GM23338 (cell line): ENCODE data around the gene BIN1. TPM values are rescaled to one million over a fixed set of nuclear protein-coding genes. Genes with fewer than 3 reads are reported as not detected.

Experiments
- ATAC-seq: fragments of 200-7000 bp; cut with Tn5 transposase; 3 replicates; pipeline ENCODE4 v1.9.1; 2020
- DNase-seq: peaks from one replicate; pipeline ENCODE4 v3.0.0-alpha.2; 2015; ENCODE audit warnings: low spot score
- H2AFZ ChIP-seq: fragments of 200-600 bp; sonication (generic); 2 replicates; pipeline ENCODE4 v1.8.0; 2016; ENCODE audit warnings: antibody characterized with exemption, mild to moderate bottlenecking, moderate library complexity
- H3F3A ChIP-seq: fragments of 200-600 bp; sonication (generic); replicated peaks from 2 replicates; pipeline ENCODE4 v1.8.0; 2017; ENCODE audit warnings: antibody characterized with exemption, mixed run types, low read depth
- H3K27ac ChIP-seq: fragments of 200-600 bp; sonication (generic); 2 replicates; pipeline ENCODE4 v1.6.1; 2016; ENCODE audit warnings: low read depth
- H3K27me3 ChIP-seq: fragments of 200-600 bp; sonication (generic); 2 replicates; pipeline ENCODE4 v1.8.0; 2016; ENCODE audit warnings: mild to moderate bottlenecking, mixed run types, moderate library complexity; ENCODE audit not compliant: insufficient read depth
- H3K36me3 ChIP-seq: fragments of 200-600 bp; sonication (generic); 2 replicates; pipeline ENCODE4 v1.8.0; 2016; ENCODE audit warnings: mild to moderate bottlenecking; ENCODE audit not compliant: insufficient read depth
- H3K4me1 ChIP-seq: fragments of 200-600 bp; sonication (generic); 2 replicates; pipeline ENCODE4 v1.8.0; 2016; ENCODE audit warnings: mild to moderate bottlenecking, moderate library complexity; ENCODE audit not compliant: insufficient read depth
- H3K4me2 ChIP-seq: fragments of 200-600 bp; sonication (generic); 2 replicates; pipeline ENCODE4 v1.7.1; 2017; ENCODE audit warnings: mixed run types
- H3K4me3 ChIP-seq: fragments of 200-600 bp; sonication (generic); 2 replicates; pipeline ENCODE4 v1.6.1; 2016; ENCODE audit warnings: mixed run types
- H3K79me2 ChIP-seq: fragments of 200-600 bp; sonication (generic); replicated peaks from 2 replicates; pipeline ENCODE4 v1.8.0; 2017; ENCODE audit warnings: mild to moderate bottlenecking; ENCODE audit not compliant: insufficient read depth
- H3K9me2 ChIP-seq: fragments of 200-600 bp; sonication (generic); 2 replicates; pipeline ENCODE4 v1.8.0; 2017; ENCODE audit not compliant: insufficient read depth
- H4K20me1 ChIP-seq: fragments of 200-600 bp; sonication (generic); replicated peaks from 2 replicates; pipeline ENCODE4 v1.8.0; 2017; ENCODE audit warnings: mild to moderate bottlenecking; ENCODE audit not compliant: insufficient read depth
- H3K27ac Mint-ChIP-seq: 2 replicates; pipeline ENCODE4 v1.8.0; 2020; ENCODE audit warnings: inconsistent platforms, mild to moderate bottlenecking, moderate library complexity, mixed read lengths
- H3K27me3 Mint-ChIP-seq: 3 replicates; pipeline ENCODE4 v1.8.0; 2022; ENCODE audit warnings: low read depth, mild to moderate bottlenecking, moderate library complexity, mixed read lengths, inconsistent platforms; ENCODE audit not compliant: insufficient read depth, poor library complexity
- H3K36me3 Mint-ChIP-seq: 3 replicates; pipeline ENCODE4 v1.8.0; 2021; ENCODE audit warnings: low read depth, mild to moderate bottlenecking, inconsistent platforms, moderate library complexity, mixed read lengths
- H3K4me1 Mint-ChIP-seq: 3 replicates; pipeline ENCODE4 v1.8.0; 2020; ENCODE audit warnings: mild to moderate bottlenecking, inconsistent platforms, mixed read lengths
- H3K4me3 Mint-ChIP-seq: 3 replicates; pipeline ENCODE4 v1.8.0; 2021; ENCODE audit warnings: moderate library complexity, mild to moderate bottlenecking, inconsistent platforms, mixed read lengths
- H3K9me3 Mint-ChIP-seq: 3 replicates; pipeline ENCODE4 v1.8.0; 2020; ENCODE audit warnings: moderate library complexity, mild to moderate bottlenecking, inconsistent platforms, mixed read lengths
- EZH2 ChIP-seq: fragments of 200-600 bp; sonication (generic); IDR thresholded peaks from one replicate; pipeline ENCODE4 v1.8.0; 2017; ENCODE audit warnings: antibody characterized with exemption, mild to moderate bottlenecking, low read depth; ENCODE audit not compliant: unreplicated experiment
- JUNB ChIP-seq: IDR thresholded peaks from one replicate; pipeline ENCODE4 v1.6.1; 2016; ENCODE audit warnings: antibody characterized with exemption; ENCODE audit not compliant: unreplicated experiment
- NANOG ChIP-seq: IDR thresholded peaks from 2 replicates; pipeline ENCODE4 v1.6.1; 2016; ENCODE audit warnings: antibody characterized with exemption, borderline replicate concordance
- POLR2AphosphoS5 ChIP-seq: IDR thresholded peaks from 2 replicates; pipeline ENCODE4 v1.6.1; 2016; ENCODE audit warnings: antibody characterized with exemption, low read depth
- STAT1 ChIP-seq: IDR thresholded peaks from one replicate; pipeline ENCODE4 v1.6.1; 2016; ENCODE audit warnings: antibody characterized with exemption; ENCODE audit not compliant: unreplicated experiment
- ZNF114 ChIP-seq: fragments of 250-450 bp; sonication (Bioruptor Pico); IDR thresholded peaks from 2 replicates; pipeline ENCODE4 v1.5.0; 2020; ENCODE audit warnings: mild to moderate bottlenecking, moderate library complexity
- ZNF331 ChIP-seq: fragments of 250-450 bp; sonication (Bioruptor Pico); IDR thresholded peaks from 2 replicates; pipeline ENCODE4 v1.5.0; 2020; ENCODE audit warnings: low read depth, mild to moderate bottlenecking, moderate library complexity
- polyA plus RNA-seq: library from polyadenylated mRNA; unstranded; fragments of >200 nt; fragmentation: Nextera tagmentation; extraction: Ambion mirVana; gene quantifications from 2 replicates; pipeline ENCODE4 v1.2.1, GENCODE V29; 2016
- total RNA-seq: library from RNA; depleted of rRNA; stranded (reverse); fragments of >200 nt; shearing (Covaris generic); gene quantifications from 2 replicates; pipeline ENCODE4 v1.2.3, GENCODE V29; 2014
- TF ChIP-seq, protein P1 (sequence below): IDR thresholded peaks from one replicate; pipeline ENCODE4 v1.6.1; 2018; ENCODE audit warnings: antibody characterized with exemption; ENCODE audit not compliant: unreplicated experiment
- TF ChIP-seq, protein P2 (sequence below), 2 experiments: fragments of 200-600 bp in 1 of 2; sonication (generic) in 1 of 2; conservative IDR thresholded peaks; 2 replicates each; pipeline versions ENCODE4 v1.5.1 to v1.6.1; 2016 to 2017; ENCODE audit warnings: antibody characterized with exemption in 2 of 2, low read depth in 2 of 2, mild to moderate bottlenecking in 2 of 2, moderate library complexity in 1 of 2

BIN1 gene
- total and polyA plus RNA-seq, 2 experiments from 2014 or later, result 30.1 to 56.4 TPM

DNA sequence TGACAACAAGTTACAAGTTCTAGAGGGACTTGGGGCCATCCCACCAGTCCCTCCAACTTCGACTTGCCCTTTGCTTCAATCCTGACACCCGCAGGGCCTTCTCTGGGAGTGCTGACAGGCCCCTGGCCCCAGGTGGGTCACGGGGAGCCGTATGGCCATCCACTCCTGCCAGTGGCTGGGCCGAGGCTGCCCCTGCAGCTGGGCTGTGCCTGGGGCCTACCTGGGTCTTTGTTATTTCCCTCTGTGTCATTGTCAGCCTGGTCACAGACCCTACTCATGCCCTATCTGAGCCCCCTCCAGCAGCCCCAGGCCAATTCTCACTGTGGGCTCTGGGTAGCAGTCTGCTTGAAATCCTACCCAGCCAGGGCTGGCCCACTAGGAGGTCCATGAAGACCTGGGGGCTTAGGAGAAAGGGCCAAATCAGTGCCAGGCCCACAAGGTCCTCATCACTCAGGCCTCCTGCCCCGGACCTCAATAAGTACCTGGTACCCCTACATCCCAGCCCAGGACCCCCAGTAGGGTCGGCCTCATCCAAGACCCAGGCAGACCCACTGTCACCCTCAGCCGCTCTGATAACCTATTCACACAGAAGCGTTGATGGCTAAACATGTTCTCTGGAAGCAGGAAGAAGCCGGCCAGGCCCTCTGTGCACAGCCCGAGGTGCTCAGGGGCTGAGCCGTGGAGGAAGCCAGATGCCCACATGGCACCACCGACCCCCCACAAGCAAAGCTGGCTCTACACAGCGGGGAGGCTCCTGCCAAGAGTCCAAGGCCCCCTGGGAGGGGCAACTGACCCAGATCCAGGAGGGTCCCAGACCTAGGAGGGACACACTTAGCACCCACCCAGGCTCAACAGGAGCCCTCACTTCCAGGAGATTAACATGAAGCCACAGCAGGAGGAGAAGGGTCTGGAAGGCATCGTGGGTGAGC, 57.7 kb downstream of the BIN1 start:
- H3K27ac Mint-ChIP-seq, result no peak overlapping the region
- H3K27me3 Mint-ChIP-seq, result peaks cover 12% of the 10 kb centered on the region
- no peaks in the 10 kb centered on the region for H3K36me3 Mint-ChIP-seq
- no peak overlapping the region for H3K4me3 Mint-ChIP-seq
- H3K79me2 ChIP-seq, result no peaks in the 10 kb centered on the region
- no peaks in the 10 kb centered on the region for H3K27me3 ChIP-seq
- no peak overlapping the region for H2AFZ ChIP-seq
- H3K9me3 Mint-ChIP-seq, result no peaks in the 10 kb centered on the region
- H3K9me2 ChIP-seq, result peaks cover 2% of the 10 kb centered on the region; the same call in 1 of the 2 replicates
- no peaks in the 10 kb centered on the region for H4K20me1 ChIP-seq
- peaks cover 3% of the 10 kb centered on the region; the same call in 1 of the 3 replicates for H3K4me1 Mint-ChIP-seq
- H3K4me3 ChIP-seq, result no peak overlapping the region
- DNase-seq (no peak), ATAC-seq (no peak)
- no peaks in the 10 kb centered on the region for H3K36me3 ChIP-seq
- TF ChIP-seq STAT1 (no peak), EZH2 (no peak)
- peaks cover 4% of the 10 kb centered on the region for H3F3A ChIP-seq
- no peak overlapping the region for H3K27ac ChIP-seq
- no peak overlapping the region for H3K4me2 ChIP-seq
- H3K4me1 ChIP-seq, result 0 out of 2 replicates have a peak, but pooled peaks cover 3% of the 10 kb centered on the region

DNA sequence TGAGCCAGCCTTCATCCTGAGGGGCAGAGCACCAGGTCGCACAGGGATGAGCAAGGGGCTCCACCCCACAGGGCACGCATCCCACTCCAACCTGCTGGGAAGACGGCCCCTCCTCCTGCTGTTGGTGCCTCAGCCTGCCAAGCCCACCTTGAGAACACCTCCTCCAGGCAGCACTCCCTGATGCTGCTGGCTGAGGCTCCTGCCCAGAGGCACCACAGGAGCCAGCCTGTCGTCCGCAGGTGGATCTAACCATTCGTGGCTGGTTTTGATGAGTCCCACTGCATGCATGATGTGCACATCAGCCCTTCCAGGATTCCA, 58.4 kb downstream of the BIN1 start:
- no peak overlapping the region for H3K4me2 ChIP-seq
- ATAC-seq (no peak), DNase-seq (no peak)
- H3F3A ChIP-seq, result peaks cover 9% of the 10 kb centered on the region
- no peak overlapping the region for H3K27ac Mint-ChIP-seq
- H2AFZ ChIP-seq, result no peak overlapping the region
- 0 out of 2 replicates have a peak, but pooled peaks cover 3% of the 10 kb centered on the region for H3K4me1 ChIP-seq
- H3K4me3 ChIP-seq, result no peak overlapping the region
- H3K27ac ChIP-seq, result no peak overlapping the region
- H3K4me3 Mint-ChIP-seq, result no peak overlapping the region
- peaks cover 10% of the 10 kb centered on the region for H3K27me3 Mint-ChIP-seq
- no peaks in the 10 kb centered on the region for H3K27me3 ChIP-seq
- H3K36me3 ChIP-seq, result no peaks in the 10 kb centered on the region
- H4K20me1 ChIP-seq, result no peaks in the 10 kb centered on the region
- H3K4me1 Mint-ChIP-seq, result peaks cover 3% of the 10 kb centered on the region; the same call in 1 of the 3 replicates
- no peaks in the 10 kb centered on the region for H3K36me3 Mint-ChIP-seq
- H3K79me2 ChIP-seq, result no peaks in the 10 kb centered on the region
- peaks cover 4% of the 10 kb centered on the region; the same call in 1 of the 2 replicates for H3K9me2 ChIP-seq
- H3K9me3 Mint-ChIP-seq, result no peaks in the 10 kb centered on the region
- TF ChIP-seq NANOG (no peak), ZNF331 (CRISPR knock-in tag) (no peak), ZNF114 (CRISPR knock-in tag) (no peak), POLR2AphosphoS5 (no peak), JUNB (no peak), EZH2 (no peak)
- TF ChIP-seq, protein P1, sequence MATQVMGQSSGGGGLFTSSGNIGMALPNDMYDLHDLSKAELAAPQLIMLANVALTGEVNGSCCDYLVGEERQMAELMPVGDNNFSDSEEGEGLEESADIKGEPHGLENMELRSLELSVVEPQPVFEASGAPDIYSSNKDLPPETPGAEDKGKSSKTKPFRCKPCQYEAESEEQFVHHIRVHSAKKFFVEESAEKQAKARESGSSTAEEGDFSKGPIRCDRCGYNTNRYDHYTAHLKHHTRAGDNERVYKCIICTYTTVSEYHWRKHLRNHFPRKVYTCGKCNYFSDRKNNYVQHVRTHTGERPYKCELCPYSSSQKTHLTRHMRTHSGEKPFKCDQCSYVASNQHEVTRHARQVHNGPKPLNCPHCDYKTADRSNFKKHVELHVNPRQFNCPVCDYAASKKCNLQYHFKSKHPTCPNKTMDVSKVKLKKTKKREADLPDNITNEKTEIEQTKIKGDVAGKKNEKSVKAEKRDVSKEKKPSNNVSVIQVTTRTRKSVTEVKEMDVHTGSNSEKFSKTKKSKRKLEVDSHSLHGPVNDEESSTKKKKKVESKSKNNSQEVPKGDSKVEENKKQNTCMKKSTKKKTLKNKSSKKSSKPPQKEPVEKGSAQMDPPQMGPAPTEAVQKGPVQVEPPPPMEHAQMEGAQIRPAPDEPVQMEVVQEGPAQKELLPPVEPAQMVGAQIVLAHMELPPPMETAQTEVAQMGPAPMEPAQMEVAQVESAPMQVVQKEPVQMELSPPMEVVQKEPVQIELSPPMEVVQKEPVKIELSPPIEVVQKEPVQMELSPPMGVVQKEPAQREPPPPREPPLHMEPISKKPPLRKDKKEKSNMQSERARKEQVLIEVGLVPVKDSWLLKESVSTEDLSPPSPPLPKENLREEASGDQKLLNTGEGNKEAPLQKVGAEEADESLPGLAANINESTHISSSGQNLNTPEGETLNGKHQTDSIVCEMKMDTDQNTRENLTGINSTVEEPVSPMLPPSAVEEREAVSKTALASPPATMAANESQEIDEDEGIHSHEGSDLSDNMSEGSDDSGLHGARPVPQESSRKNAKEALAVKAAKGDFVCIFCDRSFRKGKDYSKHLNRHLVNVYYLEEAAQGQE, result no peak
- TF ChIP-seq, protein P2, sequence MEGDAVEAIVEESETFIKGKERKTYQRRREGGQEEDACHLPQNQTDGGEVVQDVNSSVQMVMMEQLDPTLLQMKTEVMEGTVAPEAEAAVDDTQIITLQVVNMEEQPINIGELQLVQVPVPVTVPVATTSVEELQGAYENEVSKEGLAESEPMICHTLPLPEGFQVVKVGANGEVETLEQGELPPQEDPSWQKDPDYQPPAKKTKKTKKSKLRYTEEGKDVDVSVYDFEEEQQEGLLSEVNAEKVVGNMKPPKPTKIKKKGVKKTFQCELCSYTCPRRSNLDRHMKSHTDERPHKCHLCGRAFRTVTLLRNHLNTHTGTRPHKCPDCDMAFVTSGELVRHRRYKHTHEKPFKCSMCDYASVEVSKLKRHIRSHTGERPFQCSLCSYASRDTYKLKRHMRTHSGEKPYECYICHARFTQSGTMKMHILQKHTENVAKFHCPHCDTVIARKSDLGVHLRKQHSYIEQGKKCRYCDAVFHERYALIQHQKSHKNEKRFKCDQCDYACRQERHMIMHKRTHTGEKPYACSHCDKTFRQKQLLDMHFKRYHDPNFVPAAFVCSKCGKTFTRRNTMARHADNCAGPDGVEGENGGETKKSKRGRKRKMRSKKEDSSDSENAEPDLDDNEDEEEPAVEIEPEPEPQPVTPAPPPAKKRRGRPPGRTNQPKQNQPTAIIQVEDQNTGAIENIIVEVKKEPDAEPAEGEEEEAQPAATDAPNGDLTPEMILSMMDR (conservative IDR thresholded peaks at IDR 0.05; ENCODE audit: low read depth in 2 of 2), result no peak
